NB4 (cell line): ENCODE results near the gene PGAM5.

ENCODE experiments used
- POLR2A ChIP-seq: IDR thresholded peaks from 2 replicates; pipeline ENCODE4 v1.6.1; 2011; ENCODE audit warnings: mild to moderate bottlenecking; ENCODE audit not compliant: insufficient read length; ENCODE audit errors: extremely low read depth
- TF ChIP-seq, protein P1 (sequence below): IDR thresholded peaks from one replicate; pipeline ENCODE4 v1.5.1; 2012; ENCODE audit warnings: low read depth, low read length

DNA sequence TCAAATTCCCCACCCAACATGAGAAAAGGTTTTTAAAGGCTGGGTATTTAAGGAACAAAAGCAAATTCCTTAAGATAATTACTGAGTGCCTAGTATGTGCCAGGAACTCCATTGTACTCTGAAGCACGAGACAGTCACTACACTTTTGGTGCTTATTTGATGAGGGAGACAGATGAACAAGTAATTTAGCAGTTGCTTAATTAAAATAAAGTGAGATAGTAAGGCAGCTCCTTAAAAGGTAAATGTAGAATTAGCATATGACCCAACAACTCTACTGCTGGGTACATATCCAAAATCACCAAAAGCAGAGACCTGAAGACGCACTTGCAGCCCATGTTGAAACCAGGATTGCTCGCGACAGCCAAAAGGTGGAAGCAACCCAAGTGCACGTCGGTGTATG lies 44.8 kb upstream of the PGAM5 start:
- no peak for TF ChIP-seq POLR2A
- TF ChIP-seq, protein P1, sequence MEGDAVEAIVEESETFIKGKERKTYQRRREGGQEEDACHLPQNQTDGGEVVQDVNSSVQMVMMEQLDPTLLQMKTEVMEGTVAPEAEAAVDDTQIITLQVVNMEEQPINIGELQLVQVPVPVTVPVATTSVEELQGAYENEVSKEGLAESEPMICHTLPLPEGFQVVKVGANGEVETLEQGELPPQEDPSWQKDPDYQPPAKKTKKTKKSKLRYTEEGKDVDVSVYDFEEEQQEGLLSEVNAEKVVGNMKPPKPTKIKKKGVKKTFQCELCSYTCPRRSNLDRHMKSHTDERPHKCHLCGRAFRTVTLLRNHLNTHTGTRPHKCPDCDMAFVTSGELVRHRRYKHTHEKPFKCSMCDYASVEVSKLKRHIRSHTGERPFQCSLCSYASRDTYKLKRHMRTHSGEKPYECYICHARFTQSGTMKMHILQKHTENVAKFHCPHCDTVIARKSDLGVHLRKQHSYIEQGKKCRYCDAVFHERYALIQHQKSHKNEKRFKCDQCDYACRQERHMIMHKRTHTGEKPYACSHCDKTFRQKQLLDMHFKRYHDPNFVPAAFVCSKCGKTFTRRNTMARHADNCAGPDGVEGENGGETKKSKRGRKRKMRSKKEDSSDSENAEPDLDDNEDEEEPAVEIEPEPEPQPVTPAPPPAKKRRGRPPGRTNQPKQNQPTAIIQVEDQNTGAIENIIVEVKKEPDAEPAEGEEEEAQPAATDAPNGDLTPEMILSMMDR, result no peak
